CD4-positive, alpha-beta T cell (primary cell): ENCODE results near the gene IRF5. TPM values are rescaled to one million over a fixed set of nuclear protein-coding genes. Genes with fewer than 3 reads are reported as not detected.

Experiments used
- ATAC-seq: fragments of 200-7000 bp; cut with Tn5 transposase; one replicate; pipeline ENCODE4 v1.10.0; 2022; ENCODE audit warnings: mild to moderate bottlenecking; ENCODE audit not compliant: poor library complexity
- CTCF ChIA-PET: fragments of 350-600 bp; sonication (Branson Sonifier 250); formaldehyde crosslinking; loops from one replicate; lab custom pipeline; 2021; ENCODE audit warnings: antibody characterized with exemption, inconsistent platforms; lab: Charles Lee
- POLR2A ChIA-PET: fragments of 350-600 bp; sonication (Branson Sonifier 250); formaldehyde crosslinking; loops from one replicate; lab custom pipeline; 2021; ENCODE audit warnings: antibody characterized with exemption, inconsistent platforms; lab: Charles Lee
- DNase-seq, 14 experiments: peaks; one replicate each; pipeline ENCODE4 v3.0.0-alpha.2; 2013 to 2020; ENCODE audit warnings: mixed read lengths in 2 of 14
- H3K27ac ChIP-seq, 2 donors: one replicate each; pipeline versions ENCODE4 v1.5.1 to v1.7.0; 2013; ENCODE audit warnings: low read length in 2 of 2, low read depth in 1 of 2, mild to moderate bottlenecking in 1 of 2
- H3K27me3 ChIP-seq, 2 experiments: 1 replicate in 1 of 2; 2 replicates in 1 of 2; pipeline versions ENCODE4 v1.6.1 to v1.7.0; 2013; ENCODE audit warnings: low read length in 2 of 2, control low read depth in 1 of 2, mild to moderate bottlenecking in 1 of 2, moderate library complexity in 1 of 2; ENCODE audit not compliant: insufficient read depth in 2 of 2, control insufficient read depth in 1 of 2
- H3K36me3 ChIP-seq: one replicate; pipeline ENCODE4 v1.6.1; 2013; ENCODE audit warnings: low read length, control low read depth; ENCODE audit not compliant: insufficient read depth
- H3K4me1 ChIP-seq: one replicate; pipeline ENCODE4 v1.6.1; 2013; ENCODE audit warnings: low read length, control low read depth; ENCODE audit not compliant: insufficient read depth
- H3K4me3 ChIP-seq: one replicate; pipeline ENCODE4 v1.5.1; 2013; ENCODE audit warnings: mild to moderate bottlenecking, low read length, moderate library complexity
- H3K9me3 ChIP-seq, 2 experiments: 1 replicate in 1 of 2; 2 replicates in 1 of 2; pipeline versions ENCODE4 v1.6.1 to v1.7.0; 2013; ENCODE audit warnings: low read length in 2 of 2, mild to moderate bottlenecking in 2 of 2, control low read depth in 1 of 2, moderate library complexity in 1 of 2; ENCODE audit not compliant: control insufficient read depth in 1 of 2, insufficient read depth in 1 of 2
- H3K27ac Mint-ChIP-seq: one replicate; pipeline ENCODE4 v1.8.0; 2020; ENCODE audit warnings: mixed read lengths
- H3K27me3 Mint-ChIP-seq: one replicate; pipeline ENCODE4 v1.8.0; 2021; ENCODE audit warnings: mixed read lengths
- H3K36me3 Mint-ChIP-seq: one replicate; pipeline ENCODE4 v1.8.0; 2021; ENCODE audit warnings: low read depth, mixed read lengths
- H3K4me1 Mint-ChIP-seq: one replicate; pipeline ENCODE4 v1.8.0; 2021; ENCODE audit warnings: low read depth, mixed read lengths
- H3K4me3 Mint-ChIP-seq: one replicate; pipeline ENCODE4 v1.8.0; 2020; ENCODE audit warnings: mild to moderate bottlenecking, mixed read lengths
- H3K9me3 Mint-ChIP-seq: one replicate; pipeline ENCODE4 v1.8.0; 2020; ENCODE audit warnings: mixed read lengths
- intact Hi-C, 2 experiments: fragments of 100-400 bp; cut with DNase I in 1 of 2; cut with micrococcal nuclease in 1 of 2; formaldehyde crosslinking; loops; one replicate each; pipeline versions ENCODE4 v1.15.1 to v1.9.0; 2023 to 2025; cut with DNase I, micrococcal nuclease
- total RNA-seq, 174 experiments: library from RNA in 2 of 174; stranded (reverse) in 2 of 174; gene quantifications; one replicate each; pipeline ENCODE4 v1.2.3 and lab custom pipeline; 2021 to 2026
- TF ChIP-seq, protein P1 (sequence below): fragments of 200-600 bp; IDR thresholded peaks from one replicate; pipeline ENCODE4 v1.8.0; 2022; ENCODE audit warnings: antibody characterized with exemption, mild to moderate bottlenecking

Gene IRF5
- total RNA-seq, 2 experiments from 2014 or later, result 1.7 to 1.8 TPM

DNA sequence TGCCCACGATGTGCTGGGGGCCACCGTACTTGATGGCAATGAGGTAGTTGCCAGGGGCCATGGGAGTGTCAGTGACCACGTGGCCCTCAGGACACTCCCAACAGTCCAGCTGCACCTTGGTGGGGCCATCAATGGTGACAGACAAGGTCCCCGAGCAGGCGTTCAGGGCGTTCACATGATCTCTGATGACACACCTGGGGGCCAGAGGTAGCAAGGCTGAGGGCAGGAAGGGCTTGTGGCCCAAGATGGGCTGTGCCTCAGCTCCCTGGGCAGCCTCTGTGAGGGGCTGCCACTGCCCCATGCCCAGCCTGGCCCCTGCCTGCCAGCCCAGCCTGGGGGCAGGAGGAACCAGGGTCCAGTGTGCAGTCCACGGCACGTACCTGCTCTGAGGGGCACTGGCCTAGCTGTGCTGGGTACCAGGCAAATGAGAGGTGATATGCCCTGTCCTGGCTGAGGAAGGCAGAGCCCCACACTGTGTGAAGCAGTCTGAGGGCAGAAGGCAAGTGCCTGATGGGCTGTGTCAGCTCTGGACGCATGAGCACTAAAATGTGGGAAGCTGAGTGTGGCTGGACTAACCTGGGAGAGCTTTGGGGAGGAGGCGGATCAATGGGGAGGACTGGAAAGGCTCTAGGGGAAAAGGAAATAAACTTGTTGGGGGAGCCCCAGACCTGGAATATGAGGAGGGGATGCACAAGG, 23.7 kb upstream of the IRF5 start:
- no peak for ATAC-seq
- H3K9me3 Mint-ChIP-seq, result no peaks in the 10 kb centered on the region
- no peaks in the 10 kb centered on the region for H3K36me3 Mint-ChIP-seq
- ChIA-PET POLR2A (no interaction called here), CTCF (no interaction called here)
- Histone ChIP-seq H3K4me1 (peaks cover 13% of the 10 kb centered on the region), H3K27me3 (peaks cover 34 to 45% of the 10 kb centered on the region in 2 experiments), H3K36me3 (no peaks in the 10 kb centered on the region), H3K9me3 (peaks cover 0 to 12% of the 10 kb centered on the region in 2 experiments), H3K4me3 (no peak overlapping the region), H3K27ac (no peak overlapping the region)
- intact Hi-C loops, result no loop called here
- no peak overlapping the region for H3K4me3 Mint-ChIP-seq
- no peak for DNase-seq
- H3K27me3 Mint-ChIP-seq, result peaks cover 69% of the 10 kb centered on the region
- H3K27ac Mint-ChIP-seq, result no peak overlapping the region
- TF ChIP-seq, protein P1, sequence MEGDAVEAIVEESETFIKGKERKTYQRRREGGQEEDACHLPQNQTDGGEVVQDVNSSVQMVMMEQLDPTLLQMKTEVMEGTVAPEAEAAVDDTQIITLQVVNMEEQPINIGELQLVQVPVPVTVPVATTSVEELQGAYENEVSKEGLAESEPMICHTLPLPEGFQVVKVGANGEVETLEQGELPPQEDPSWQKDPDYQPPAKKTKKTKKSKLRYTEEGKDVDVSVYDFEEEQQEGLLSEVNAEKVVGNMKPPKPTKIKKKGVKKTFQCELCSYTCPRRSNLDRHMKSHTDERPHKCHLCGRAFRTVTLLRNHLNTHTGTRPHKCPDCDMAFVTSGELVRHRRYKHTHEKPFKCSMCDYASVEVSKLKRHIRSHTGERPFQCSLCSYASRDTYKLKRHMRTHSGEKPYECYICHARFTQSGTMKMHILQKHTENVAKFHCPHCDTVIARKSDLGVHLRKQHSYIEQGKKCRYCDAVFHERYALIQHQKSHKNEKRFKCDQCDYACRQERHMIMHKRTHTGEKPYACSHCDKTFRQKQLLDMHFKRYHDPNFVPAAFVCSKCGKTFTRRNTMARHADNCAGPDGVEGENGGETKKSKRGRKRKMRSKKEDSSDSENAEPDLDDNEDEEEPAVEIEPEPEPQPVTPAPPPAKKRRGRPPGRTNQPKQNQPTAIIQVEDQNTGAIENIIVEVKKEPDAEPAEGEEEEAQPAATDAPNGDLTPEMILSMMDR, result no peak
- H3K4me1 Mint-ChIP-seq, result peaks cover 6% of the 10 kb centered on the region

DNA sequence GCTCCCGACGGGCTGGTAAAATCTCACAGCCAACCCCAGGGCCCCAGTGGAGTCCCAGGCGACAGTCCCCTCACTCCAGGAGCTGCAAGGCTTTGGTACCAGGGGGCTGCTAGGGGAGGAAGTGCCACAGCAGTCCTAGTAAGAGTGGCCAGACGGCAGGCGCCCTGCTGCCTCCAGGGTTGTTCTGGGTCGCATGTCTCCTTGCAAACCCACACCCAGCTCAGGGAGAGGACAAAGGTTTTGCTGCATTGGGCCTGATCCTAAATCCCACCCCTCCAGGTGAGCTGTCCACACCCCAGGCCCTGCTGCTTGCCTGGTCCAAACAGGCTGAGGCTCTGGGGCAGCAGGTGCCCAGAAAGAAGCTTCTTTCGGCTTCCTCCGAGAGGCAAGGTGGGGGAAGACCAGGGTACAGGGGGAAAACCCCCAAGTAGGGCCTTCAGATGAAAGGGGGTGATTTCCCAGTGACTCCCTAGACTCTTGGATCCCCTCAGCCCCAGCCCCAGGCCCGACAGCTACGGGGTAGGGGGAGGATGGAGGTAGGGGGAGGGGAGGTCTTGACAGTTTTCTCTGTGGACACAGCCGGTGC, 23.1 kb upstream of the IRF5 start:
- DNase-seq (peak in 2 of 14 experiments; percentile 48 to 57), ATAC-seq (peak; percentile 34)
- H3K4me3 Mint-ChIP-seq, result no peak overlapping the region
- H3K4me3 ChIP-seq, result no peak overlapping the region
- H3K36me3 ChIP-seq, result no peaks in the 10 kb centered on the region
- no peaks in the 10 kb centered on the region for H3K9me3 Mint-ChIP-seq
- peaks cover 30 to 39% of the 10 kb centered on the region in 2 experiments for H3K27me3 ChIP-seq
- H3K36me3 Mint-ChIP-seq, result no peaks in the 10 kb centered on the region
- H3K9me3 ChIP-seq, result peaks cover 0 to 12% of the 10 kb centered on the region in 2 experiments
- no peak overlapping the region for H3K27ac ChIP-seq
- intact Hi-C loops, result no loop called here
- H3K4me1 Mint-ChIP-seq, result peaks cover 6% of the 10 kb centered on the region
- peaks cover 13% of the 10 kb centered on the region for H3K4me1 ChIP-seq
- CTCF ChIA-PET, result no interaction called here
- POLR2A ChIA-PET, result no interaction called here
- TF ChIP-seq, protein P1, result no peak
- no peak overlapping the region for H3K27ac Mint-ChIP-seq
- H3K27me3 Mint-ChIP-seq, result peaks cover 62% of the 10 kb centered on the region

DNA sequence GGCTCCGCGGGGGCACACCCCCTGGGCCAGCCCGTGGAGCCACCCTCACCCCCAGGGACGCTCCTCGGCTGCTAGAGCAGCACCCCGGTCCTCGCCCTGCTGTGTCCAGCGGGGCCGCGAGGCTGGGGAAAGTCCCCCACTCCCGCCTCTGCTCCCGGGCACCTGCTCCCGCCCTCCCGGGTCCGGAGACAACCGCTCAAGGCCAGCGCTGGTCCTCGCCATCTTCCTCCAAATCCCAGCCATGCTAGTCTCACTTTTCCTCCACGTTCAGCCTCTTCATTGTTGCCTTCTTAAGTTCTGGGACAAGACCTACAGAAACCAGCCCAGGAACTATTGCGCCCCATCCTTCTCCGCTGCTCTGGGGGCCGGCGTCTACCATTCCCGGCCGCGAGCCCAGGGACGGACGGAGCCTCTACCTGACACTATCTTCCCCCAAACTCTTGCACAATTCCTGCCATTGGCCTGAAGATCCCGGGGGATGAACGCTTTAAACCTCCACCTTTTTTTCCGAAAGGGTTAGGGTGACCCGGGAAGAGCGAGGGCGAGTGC, 22.4 kb upstream of the IRF5 start:
- Mint-ChIP-seq H3K27me3 (peaks cover 57% of the 10 kb centered on the region), H3K4me1 (peaks cover 6% of the 10 kb centered on the region), H3K9me3 (no peaks in the 10 kb centered on the region), H3K4me3 (peak overlapping the region; percentile 6), H3K36me3 (no peaks in the 10 kb centered on the region), H3K27ac (no peak overlapping the region)
- Histone ChIP-seq H3K27me3 (peaks cover 23 to 33% of the 10 kb centered on the region in 2 experiments), H3K4me3 (peak overlapping the region; percentile 36), H3K9me3 (peaks cover 0 to 8% of the 10 kb centered on the region in 2 experiments), H3K36me3 (no peaks in the 10 kb centered on the region), H3K27ac (no peak overlapping the region), H3K4me1 (peaks cover 13% of the 10 kb centered on the region)
- intact Hi-C loops, result no loop called here
- ATAC-seq (no peak), DNase-seq (no peak)
- CTCF ChIA-PET, result no interaction called here
- TF ChIP-seq, protein P1, result no peak
- POLR2A ChIA-PET, result no interaction called here
